ENCODE data around the gene APOH. TPM values are rescaled to one million over a fixed set of nuclear protein-coding genes. Genes with fewer than 3 reads are reported as not detected.

APOH gene
- total RNA-seq, 4 donors from 2014 or later: 0.55 TPM; not detected in 3

DNA sequence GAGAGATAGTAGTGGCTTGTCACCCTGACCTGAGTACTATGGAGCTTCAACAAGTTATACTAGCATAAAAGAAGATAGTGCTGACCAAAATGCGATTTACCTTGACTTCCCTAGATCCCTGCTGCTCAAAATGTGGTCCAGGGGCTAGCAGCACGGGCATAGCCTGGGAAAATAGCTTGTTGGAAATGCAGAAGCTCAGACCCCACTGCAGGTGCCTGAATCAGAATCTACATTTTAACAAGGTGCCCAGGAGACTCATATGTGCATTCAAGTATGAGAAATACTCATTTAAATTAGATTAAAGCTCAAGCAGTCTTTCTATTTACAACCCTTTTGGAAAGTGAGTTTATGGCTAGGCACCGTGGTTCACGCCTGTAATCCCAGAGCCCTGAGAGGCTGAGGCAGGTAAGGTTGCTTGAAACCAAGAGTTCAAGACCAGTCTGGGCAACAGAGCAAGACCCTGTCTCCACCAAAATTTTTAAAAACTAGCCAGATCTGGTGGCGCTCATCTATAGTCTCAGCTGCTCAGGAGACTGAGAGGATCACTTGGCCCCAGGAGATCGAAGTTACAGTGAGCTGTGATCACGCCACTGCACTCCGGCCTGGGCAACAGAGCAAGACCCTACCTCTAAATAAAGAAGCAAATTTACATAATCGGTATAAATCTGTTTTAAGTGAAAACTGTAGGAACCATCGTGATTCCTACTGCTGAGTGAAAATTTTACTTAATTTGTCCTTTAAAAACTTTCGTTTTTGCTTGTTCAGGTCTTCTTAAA, 7.3 kb downstream of the APOH start:
- in situ Hi-C loops (cut with MboI; ENCODE audit: low pct_ligation_motif_present in 1 of 4, low pct_unique_long_range_greater_than_20kb in 1 of 4, low sequenced_read_pairs in 3 of 4): loop anchor here in 2 of 4 donors (25.0 kb wide), 2 partner anchors 665 to 690 kb away; no protein-coding TSS in a partner anchor
- no peaks in the 10 kb centered on the region for H3K27me3 ChIP-seq
- H3K4me1 ChIP-seq: no peaks in the 10 kb centered on the region
- TF ChIP-seq EP300 (IDR thresholded peaks at IDR 0.05; ENCODE audit: low read depth) (no peak), CTCF (IDR thresholded peaks at IDR 0.05) (no peak), POLR2A (IDR thresholded peaks at IDR 0.05) (no peak), POLR2AphosphoS5 (IDR thresholded peaks at IDR 0.05) (no peak)
- H3K4me3 ChIP-seq: no peak overlapping the region
- DNase-seq: no peak
- H3K9me3 ChIP-seq: no peaks in the 10 kb centered on the region
- H3K36me3 ChIP-seq: no peaks in the 10 kb centered on the region
- 77 to 100% methylated on average over 3 to 11 of the region's 11 CpGs for WGBS, 2 donors (ENCODE audit: low coverage in 1 of 2)
- no peak overlapping the region for H3K27ac ChIP-seq
- intact Hi-C loops (cut with DNase I; ENCODE audit: low total_unique reads): no loop called here

DNA sequence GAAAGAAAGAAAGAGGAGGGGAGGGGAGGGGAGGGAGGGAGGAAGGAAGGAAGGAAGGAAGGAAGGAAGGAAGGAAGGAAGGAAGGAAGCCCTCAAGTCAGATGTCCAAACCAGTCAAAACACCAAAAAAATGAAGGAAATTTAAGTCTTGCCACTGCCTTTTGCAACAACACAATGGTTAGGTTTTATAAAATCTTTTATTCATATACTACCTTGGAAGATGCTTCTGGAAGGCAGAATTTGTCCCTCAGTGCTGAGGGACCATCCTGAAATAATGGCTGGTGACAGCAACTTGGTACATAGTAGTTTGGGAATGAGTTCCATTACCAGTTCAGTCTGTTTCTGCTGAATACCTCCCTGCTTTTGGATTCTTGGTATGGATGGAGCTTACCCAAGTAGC, 7.9 kb downstream of the APOH start:
- Histone ChIP-seq H3K9me3 (no peaks in the 10 kb centered on the region), H3K36me3 (no peaks in the 10 kb centered on the region), H3K27me3 (no peaks in the 10 kb centered on the region), H3K27ac (no peak overlapping the region), H3K4me3 (no peak overlapping the region), H3K4me1 (no peaks in the 10 kb centered on the region)
- intact Hi-C loops (cut with DNase I; ENCODE audit: low total_unique reads) (no loop called here), in situ Hi-C loops (cut with MboI; ENCODE audit: low pct_ligation_motif_present in 1 of 4, low pct_unique_long_range_greater_than_20kb in 1 of 4, low sequenced_read_pairs in 3 of 4) (loop anchor here in 2 of 4 donors (25.0 kb wide), 2 partner anchors 666 to 691 kb away; no protein-coding TSS in a partner anchor)
- DNase-seq: no peak
- no peak for TF ChIP-seq CTCF (IDR thresholded peaks at IDR 0.05)

- WGBS, 2 donors (ENCODE audit: low coverage in 1 of 2): 73 to 85% methylated on average over 7 to 8 of the region's 8 CpGs
- TF ChIP-seq POLR2AphosphoS5 (IDR thresholded peaks at IDR 0.05) (no peak), EP300 (IDR thresholded peaks at IDR 0.05; ENCODE audit: low read depth) (no peak), POLR2A (IDR thresholded peaks at IDR 0.05) (no peak), CTCF (IDR thresholded peaks at IDR 0.05) (no peak)
These were observed 9.0 kb downstream of the APOH start for GRCh38 chr17:66220079-66220835.

DNA sequence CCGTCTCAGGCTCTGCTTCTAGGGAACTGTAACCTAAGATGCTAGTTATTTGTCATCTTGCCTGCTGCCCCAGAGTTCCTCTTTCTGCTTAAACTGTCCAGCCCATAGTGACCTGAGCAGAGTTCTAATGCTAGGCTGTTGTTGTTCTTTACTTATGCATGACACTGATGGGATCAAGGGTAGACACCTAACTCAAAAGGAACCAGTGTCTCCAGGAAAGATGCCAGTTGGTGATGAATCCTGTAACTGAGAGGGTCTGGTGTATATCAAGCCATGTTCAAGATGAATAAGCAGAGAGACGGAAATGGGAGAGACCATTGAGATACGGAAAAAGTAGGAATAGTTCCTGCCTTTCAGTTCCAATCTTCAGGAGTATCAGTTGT, 13.7 kb downstream of the APOH start:
- 40 to 78% methylated on average over 1 to 3 of the region's 3 CpGs for WGBS, 2 donors (ENCODE audit: low coverage in 1 of 2)
- no peak for TF ChIP-seq CTCF (IDR thresholded peaks at IDR 0.05)
- no peak for TF ChIP-seq EP300 (IDR thresholded peaks at IDR 0.05; ENCODE audit: low read depth)
- TF ChIP-seq POLR2A (IDR thresholded peaks at IDR 0.05): no peak
- no peak for TF ChIP-seq POLR2AphosphoS5 (IDR thresholded peaks at IDR 0.05)
- H3K4me1 ChIP-seq: no peaks in the 10 kb centered on the region
- no peaks in the 10 kb centered on the region for H3K9me3 ChIP-seq
- no peaks in the 10 kb centered on the region for H3K27me3 ChIP-seq
- no peak overlapping the region for H3K27ac ChIP-seq
- intact Hi-C loops (cut with DNase I; ENCODE audit: low total_unique reads) (no loop called here), in situ Hi-C loops (cut with MboI; ENCODE audit: low pct_ligation_motif_present in 1 of 4, low pct_unique_long_range_greater_than_20kb in 1 of 4, low sequenced_read_pairs in 3 of 4) (loop anchor here in 2 of 4 donors (25.0 kb wide), 2 partner anchors 672 to 697 kb away; no protein-coding TSS in a partner anchor)
- DNase-seq: no peak
- H3K36me3 ChIP-seq: no peaks in the 10 kb centered on the region
- H3K4me3 ChIP-seq: no peak overlapping the region

More at GRCh38 chr17:66220079-66220835, 9.0 kb downstream of the APOH start:
- no peaks in the 10 kb centered on the region for H3K4me1 ChIP-seq
- DNase-seq: no peak
- H3K27ac ChIP-seq: no peak overlapping the region
- H3K36me3 ChIP-seq: no peaks in the 10 kb centered on the region
- no peaks in the 10 kb centered on the region for H3K27me3 ChIP-seq
- in situ Hi-C loops (cut with MboI; ENCODE audit: low pct_ligation_motif_present in 1 of 4, low pct_unique_long_range_greater_than_20kb in 1 of 4, low sequenced_read_pairs in 3 of 4): loop anchor here in 2 of 4 donors (25.0 kb wide), 2 partner anchors 667 to 692 kb away; no protein-coding TSS in a partner anchor
- no peak overlapping the region for H3K4me3 ChIP-seq
- no peaks in the 10 kb centered on the region for H3K9me3 ChIP-seq
- intact Hi-C loops (cut with DNase I; ENCODE audit: low total_unique reads): no loop called here
